ENCODE data around the gene HMGCL. TPM values are rescaled to one million over a fixed set of nuclear protein-coding genes. Genes with fewer than 3 reads are reported as not detected.

The HMGCL gene
- total and polyA plus RNA-seq, 2 donors (not counting 1 experiment from before 2014, with no cell fraction given) = 41.3 to 74.6 TPM

- H3K4me2 ChIP-seq (ENCODE audit: extremely low read depth, insufficient read depth, low read length) = no peak overlapping the region
- no peak overlapping the region for H3K27ac ChIP-seq (ENCODE audit: insufficient read depth, low read length)
- no peaks in the 10 kb centered on the region for H3K27me3 ChIP-seq (ENCODE audit: control insufficient read depth, insufficient read depth, low read length)
- H3K9me3 ChIP-seq (ENCODE audit: control insufficient read depth, insufficient read depth, low read depth, low read length) = no peaks in the 10 kb centered on the region
- no peaks in the 10 kb centered on the region for H3K79me2 ChIP-seq (ENCODE audit: control insufficient read depth, insufficient read depth, low read length)
- H4K20me1 ChIP-seq (ENCODE audit: control insufficient read depth, extremely low read depth, insufficient read depth, low read length) = no peaks in the 10 kb centered on the region
- H3K4me3 ChIP-seq (replicated peaks in 1 of 4; ENCODE audit: control extremely low read depth in 1 of 4, insufficient read depth in 1 of 4, low read depth in 3 of 4, low read length in 4 of 4) = no peak overlapping the region
- no peak overlapping the region for H2AFZ ChIP-seq (ENCODE audit: low read length)
- DNase-seq (ENCODE audit: low read depth in 2 of 2) = no peak
- no peaks in the 10 kb centered on the region for H3K4me1 ChIP-seq (ENCODE audit: control insufficient read depth, extremely low read depth, insufficient read depth, low read length)
- H3K9ac ChIP-seq (ENCODE audit: insufficient read depth, low read length) = no peak overlapping the region
- H3K36me3 ChIP-seq (ENCODE audit: control insufficient read depth, insufficient read depth, low read length) = peaks cover 2% of the 10 kb centered on the region
- TF ChIP-seq CTCF (conservative IDR thresholded peaks at IDR 0.05 in 1 of 2, IDR thresholded peaks at IDR 0.05 in 1 of 2; ENCODE audit: low read depth in 1 of 2, low read length in 2 of 2) = no peak
These were observed 56.5 kb downstream of the HMGCL start for GRCh38 chr1:23768733-23769132.

GRCh38 chr1:23763041-23763577 lies 62.1 kb downstream of the HMGCL start:
- no peak overlapping the region for H3K9ac ChIP-seq (ENCODE audit: insufficient read depth, low read length)
- TF ChIP-seq EZH2 (IDR thresholded peaks at IDR 0.05; ENCODE audit: low read length, missing control alignments) = no peak
- TF ChIP-seq CTCF (conservative IDR thresholded peaks at IDR 0.05 in 1 of 2, IDR thresholded peaks at IDR 0.05 in 1 of 2; ENCODE audit: low read depth in 1 of 2, low read length in 2 of 2) = no peak
- H3K4me2 ChIP-seq (ENCODE audit: extremely low read depth, insufficient read depth, low read length) = no peak overlapping the region
- H3K27me3 ChIP-seq (ENCODE audit: control insufficient read depth, insufficient read depth, low read length) = no peaks in the 10 kb centered on the region
- no peak overlapping the region for H3K27ac ChIP-seq (ENCODE audit: insufficient read depth, low read length)
- H4K20me1 ChIP-seq (ENCODE audit: control insufficient read depth, extremely low read depth, insufficient read depth, low read length) = peaks cover 3% of the 10 kb centered on the region
- H3K9me3 ChIP-seq (ENCODE audit: control insufficient read depth, insufficient read depth, low read depth, low read length) = no peaks in the 10 kb centered on the region
- H3K36me3 ChIP-seq (ENCODE audit: control insufficient read depth, insufficient read depth, low read length) = peaks cover 10% of the 10 kb centered on the region
- no peak overlapping the region for H2AFZ ChIP-seq (ENCODE audit: low read length)
- no peaks in the 10 kb centered on the region for H3K79me2 ChIP-seq (ENCODE audit: control insufficient read depth, insufficient read depth, low read length)
- no peaks in the 10 kb centered on the region for H3K4me1 ChIP-seq (ENCODE audit: control insufficient read depth, extremely low read depth, insufficient read depth, low read length)
- DNase-seq (ENCODE audit: low read depth in 2 of 2) = no peak
- H3K4me3 ChIP-seq (replicated peaks in 1 of 4; ENCODE audit: control extremely low read depth in 1 of 4, insufficient read depth in 1 of 4, low read depth in 3 of 4, low read length in 4 of 4) = no peak overlapping the region

GRCh38 chr1:23759277-23759676 lies 66.0 kb downstream of the HMGCL start:
- Histone ChIP-seq H4K20me1 (ENCODE audit: control insufficient read depth, extremely low read depth, insufficient read depth, low read length) (peaks cover 3% of the 10 kb centered on the region), H3K27ac (ENCODE audit: insufficient read depth, low read length) (no peak overlapping the region), H3K4me2 (ENCODE audit: extremely low read depth, insufficient read depth, low read length) (no peak overlapping the region), H3K4me3 (replicated peaks in 1 of 4; ENCODE audit: control extremely low read depth in 1 of 4, insufficient read depth in 1 of 4, low read depth in 3 of 4, low read length in 4 of 4) (no peak overlapping the region), H3K9ac (ENCODE audit: insufficient read depth, low read length) (no peak overlapping the region), H3K79me2 (ENCODE audit: control insufficient read depth, insufficient read depth, low read length) (peaks cover 3% of the 10 kb centered on the region), H3K4me1 (ENCODE audit: control insufficient read depth, extremely low read depth, insufficient read depth, low read length) (peaks cover 8% of the 10 kb centered on the region), H3K36me3 (ENCODE audit: control insufficient read depth, insufficient read depth, low read length) (peaks cover 31% of the 10 kb centered on the region), H3K9me3 (ENCODE audit: control insufficient read depth, insufficient read depth, low read depth, low read length) (no peaks in the 10 kb centered on the region), H2AFZ (ENCODE audit: low read length) (no peak overlapping the region), H3K27me3 (ENCODE audit: control insufficient read depth, insufficient read depth, low read length) (no peaks in the 10 kb centered on the region)
- no peak for TF ChIP-seq CTCF (conservative IDR thresholded peaks at IDR 0.05 in 1 of 2, IDR thresholded peaks at IDR 0.05 in 1 of 2; ENCODE audit: low read depth in 1 of 2, low read length in 2 of 2)
- peak; percentile 31 to 54 for DNase-seq (ENCODE audit: low read depth in 2 of 2)

All from fibroblast of lung (primary cell).